H1 (cell line): ENCODE data around the gene PPM1M. TPM values are rescaled to one million over a fixed set of nuclear protein-coding genes. Genes with fewer than 3 reads are reported as not detected.

Experiments used
- CTCF ChIA-PET: fragments of 300-600 bp; sonication (Branson Sonifier 250); formaldehyde crosslinking; loops from one replicate; lab custom pipeline; 2021; ENCODE audit not compliant: partially characterized antibody; lab: Charles Lee
- POLR2A ChIA-PET: fragments of 300-600 bp; sonication (Branson Sonifier 250); formaldehyde crosslinking; loops from one replicate; lab custom pipeline; 2021; ENCODE audit warnings: inconsistent platforms; ENCODE audit not compliant: partially characterized antibody; lab: Charles Lee
- DNase-seq, 2 experiments: peaks; one replicate each; pipeline versions ENCODE4 v3.0.0 to v3.0.0-alpha.2; 2010 to 2022; ENCODE audit warnings: low spot score in 2 of 2, low read depth in 1 of 2, mixed read lengths in 1 of 2
- FAIRE-seq: peaks from 2 replicates; lab custom pipeline; 2011; peaks lifted over from hg19 to GRCh38; lab: Jason Lieb, UNC
- H2AFZ ChIP-seq: 2 replicates; pipeline ENCODE4 v1.8.1; 2012; ENCODE audit warnings: low read length, inconsistent platforms
- H2AK5ac ChIP-seq: 2 replicates; pipeline ENCODE4 v1.6.1; 2013; ENCODE audit warnings: low read depth, low read length
- H2BK120ac ChIP-seq: replicated peaks from 2 replicates; pipeline ENCODE3; 2013; ENCODE audit warnings: low read depth, low read length, inconsistent platforms
- H2BK12ac ChIP-seq: 2 replicates; pipeline ENCODE4 v1.6.1; 2013; ENCODE audit warnings: low read depth, low read length
- H2BK15ac ChIP-seq: 2 replicates; pipeline ENCODE4 v1.6.1; 2013; ENCODE audit warnings: low read length
- H2BK20ac ChIP-seq: 2 replicates; pipeline ENCODE4 v1.6.1; 2013; ENCODE audit warnings: low read length
- H2BK5ac ChIP-seq: 2 replicates; pipeline ENCODE4 v1.6.1; 2013; ENCODE audit warnings: low read depth, low read length
- H3K14ac ChIP-seq: 2 replicates; pipeline ENCODE4 v1.6.1; 2013; ENCODE audit warnings: inconsistent platforms; ENCODE audit not compliant: insufficient read length
- H3K18ac ChIP-seq: 2 replicates; pipeline ENCODE4 v1.6.1; 2013; ENCODE audit warnings: low read length; ENCODE audit errors: extremely low read depth
- H3K23ac ChIP-seq: 2 replicates; pipeline ENCODE4 v1.6.1; 2013; ENCODE audit warnings: inconsistent platforms; ENCODE audit not compliant: insufficient read length
- H3K23me2 ChIP-seq: 2 replicates; pipeline ENCODE4 v1.6.1; 2013; ENCODE audit warnings: low read depth, low read length
- H3K27ac ChIP-seq: 2 replicates; pipeline ENCODE4 v1.6.1; 2011; ENCODE audit warnings: low read depth, low read length, inconsistent platforms
- H3K27me3 ChIP-seq, 4 experiments: replicated peaks in 1 of 4; 1 replicate in 1 of 4; 2 replicates in 3 of 4; pipeline versions ENCODE4 v1.6.1 to v1.8.1; 2011 to 2013; ENCODE audit warnings: low read length in 3 of 4, mild to moderate bottlenecking in 3 of 4, inconsistent platforms in 2 of 4, mixed read lengths in 2 of 4, moderate library complexity in 1 of 4; ENCODE audit not compliant: control insufficient read depth in 3 of 4, insufficient read depth in 3 of 4; ENCODE audit errors: extremely low read depth in 1 of 4
- H3K36me3 ChIP-seq, 4 experiments: 2 replicates each; pipeline versions ENCODE4 v1.6.1 to v1.8.1; 2011 to 2013; ENCODE audit warnings: mild to moderate bottlenecking in 4 of 4, low read length in 3 of 4, moderate library complexity in 2 of 4, control low read depth in 1 of 4, inconsistent platforms in 1 of 4; ENCODE audit not compliant: insufficient read depth in 4 of 4, control insufficient read depth in 2 of 4
- H3K4ac ChIP-seq: replicated peaks from 2 replicates; pipeline ENCODE3; 2013; ENCODE audit warnings: low read length, low read depth, mixed read lengths, inconsistent platforms; ENCODE audit not compliant: insufficient read length
- H3K4me1 ChIP-seq, 4 experiments: replicated peaks in 1 of 4; 1 replicate in 1 of 4; 2 replicates in 3 of 4; pipeline versions ENCODE4 v1.6.1 to v1.8.1; 2011 to 2013; ENCODE audit warnings: low read length in 3 of 4, inconsistent platforms in 2 of 4, mixed read lengths in 1 of 4; ENCODE audit not compliant: insufficient read depth in 4 of 4, control insufficient read depth in 3 of 4
- H3K4me2 ChIP-seq, 2 experiments: 2 replicates each; pipeline versions ENCODE4 v1.6.1 to v1.8.1; 2011 to 2013; ENCODE audit warnings: low read depth in 2 of 2, low read length in 2 of 2, control low read depth in 1 of 2, inconsistent platforms in 1 of 2, mild to moderate bottlenecking in 1 of 2; ENCODE audit not compliant: insufficient read depth in 1 of 2
- H3K4me3 ChIP-seq, 4 experiments: fragments of 200-600, 300-600 bp in 1 of 4; sonication (generic), shearing (Covaris generic), sonication (Bioruptor Twin) in 1 of 4; 2 replicates each; pipeline versions ENCODE4 v1.5.1 to v1.8.1; 2011 to 2016; ENCODE audit warnings: low read length in 4 of 4, low read depth in 3 of 4, control low read depth in 2 of 4, inconsistent platforms in 2 of 4, mild to moderate bottlenecking in 2 of 4, mixed read lengths in 1 of 4, moderate library complexity in 1 of 4; ENCODE audit not compliant: insufficient read depth in 2 of 4; ENCODE audit errors: extremely low read depth in 1 of 4
- H3K56ac ChIP-seq: replicated peaks from 2 replicates; pipeline ENCODE3; 2013; ENCODE audit warnings: low read depth, mild to moderate bottlenecking, mixed read lengths, low read length, inconsistent platforms; ENCODE audit not compliant: insufficient read length
- H3K79me1 ChIP-seq: 2 replicates; pipeline ENCODE4 v1.6.1; 2013; ENCODE audit warnings: low read depth, low read length, control low read depth
- H3K79me2 ChIP-seq, 2 experiments: 2 replicates each; pipeline versions ENCODE4 v1.6.1 to v1.8.1; 2012 to 2013; ENCODE audit warnings: low read length in 2 of 2, mild to moderate bottlenecking in 2 of 2, inconsistent platforms in 1 of 2; ENCODE audit not compliant: insufficient read depth in 2 of 2, control insufficient read depth in 1 of 2
- H3K9ac ChIP-seq, 4 experiments: replicated peaks in 1 of 4; 1 replicate in 1 of 4; 2 replicates in 3 of 4; pipeline versions ENCODE4 v1.6.1 to v1.8.1; 2011 to 2013; ENCODE audit warnings: low read depth in 3 of 4, low read length in 3 of 4, control low read depth in 2 of 4, mild to moderate bottlenecking in 2 of 4, moderate library complexity in 2 of 4, inconsistent platforms in 1 of 4; ENCODE audit errors: extremely low read depth in 1 of 4
- H3K9me3 ChIP-seq, 2 experiments: 2 replicates each; pipeline versions ENCODE4 v1.6.1 to v1.8.1; 2012 to 2013; ENCODE audit warnings: mild to moderate bottlenecking in 2 of 2, moderate library complexity in 2 of 2, control low read depth in 1 of 2, inconsistent platforms in 1 of 2, low read depth in 1 of 2, low read length in 1 of 2, mixed read lengths in 1 of 2; ENCODE audit not compliant: insufficient read depth in 2 of 2
- H4K20me1 ChIP-seq, 2 experiments: replicated peaks in 1 of 2; 2 replicates each; pipeline versions ENCODE3 to v1.8.1; 2011 to 2013; ENCODE audit warnings: inconsistent platforms in 2 of 2, low read length in 2 of 2, mild to moderate bottlenecking in 1 of 2; ENCODE audit not compliant: insufficient read depth in 2 of 2, control insufficient read depth in 1 of 2
- H4K5ac ChIP-seq: 2 replicates; pipeline ENCODE4 v1.6.1; 2013; ENCODE audit warnings: low read length, low read depth, mixed read lengths, inconsistent platforms; ENCODE audit not compliant: insufficient read length
- H4K8ac ChIP-seq: 2 replicates; pipeline ENCODE4 v1.8.0; 2013; ENCODE audit warnings: mild to moderate bottlenecking, moderate library complexity, low read length, inconsistent platforms; ENCODE audit not compliant: insufficient read depth; ENCODE audit errors: extremely low read depth
- H4K91ac ChIP-seq: replicated peaks from 2 replicates; pipeline ENCODE3; 2013; ENCODE audit warnings: low read length, mixed read lengths, inconsistent platforms; ENCODE audit not compliant: insufficient read length
- ATF3 ChIP-seq: IDR thresholded peaks from 2 replicates; pipeline ENCODE4 v1.6.1; 2011; ENCODE audit warnings: low read depth, mild to moderate bottlenecking, low read length; ENCODE audit not compliant: insufficient read depth
- CEBPB ChIP-seq: IDR thresholded peaks from 2 replicates; pipeline ENCODE4 v1.6.1; 2012; ENCODE audit warnings: low read depth, low read length
- E2F6 ChIP-seq: IDR thresholded peaks from 2 replicates; pipeline ENCODE4 v1.6.1; 2012; ENCODE audit warnings: inconsistent platforms
- EP300 ChIP-seq, 2 experiments: IDR thresholded peaks; 1 replicate in 1 of 2; 2 replicates in 1 of 2; pipeline ENCODE4 v1.6.1; 2011 to 2012; ENCODE audit warnings: low read depth in 2 of 2, low read length in 2 of 2, mild to moderate bottlenecking in 2 of 2, borderline replicate concordance in 1 of 2, inconsistent platforms in 1 of 2, moderate library complexity in 1 of 2
- HDAC2 ChIP-seq, 2 experiments: fragments of 300-600 bp in 1 of 2; sonication (generic) in 1 of 2; IDR thresholded peaks; 2 replicates each; pipeline ENCODE4 v1.6.1; 2011 to 2012; ENCODE audit warnings: low read depth in 2 of 2, low read length in 2 of 2, mild to moderate bottlenecking in 2 of 2, moderate library complexity in 2 of 2, borderline replicate concordance in 1 of 2, inconsistent platforms in 1 of 2
- JUND ChIP-seq: IDR thresholded peaks from 2 replicates; pipeline ENCODE4 v1.6.1; 2011; ENCODE audit warnings: mild to moderate bottlenecking, improper control_type of control experiment, low read length
- MAX ChIP-seq: IDR thresholded peaks from 2 replicates; pipeline ENCODE4 v1.6.1; 2012; ENCODE audit warnings: inconsistent platforms
- RNF2 ChIP-seq: fragments of 200-900, 300-1000 bp; sonication (generic); IDR thresholded peaks from 2 replicates; pipeline ENCODE4 v1.7.1; 2016; ENCODE audit warnings: borderline replicate concordance, low read depth, mild to moderate bottlenecking, antibody characterized with exemption, low read length; ENCODE audit not compliant: poor library complexity, severe bottlenecking; ENCODE audit errors: missing control alignments
- SIX5 ChIP-seq: IDR thresholded peaks from 2 replicates; pipeline ENCODE4 v1.6.1; 2011; ENCODE audit warnings: mild to moderate bottlenecking, low read depth, low read length
- SRF ChIP-seq: IDR thresholded peaks from 2 replicates; pipeline ENCODE4 v1.6.1; 2011; ENCODE audit warnings: mild to moderate bottlenecking, low read depth, low read length, moderate library complexity
- TAF7 ChIP-seq: optimal IDR thresholded peaks from 2 replicates; pipeline ENCODE3; 2011; ENCODE audit warnings: low read depth, mild to moderate bottlenecking, inconsistent platforms, low read length, moderate library complexity, borderline replicate concordance
- WGBS, 2 experiments: shearing (Covaris generic) in 1 of 2; methylation state at CpG; one replicate each; pipeline versions ENCODE4 v1.1.6 to v1.1.7; 2013 to 2015; ENCODE audit warnings: low lambda C conversion rate in 2 of 2, mixed read lengths in 2 of 2, inconsistent platforms in 1 of 2, low coverage in 1 of 2, missing lambda C conversion rate in 1 of 2; ENCODE audit not compliant: insufficient replicate concordance in 2 of 2, insufficient coverage in 1 of 2, insufficient read length in 1 of 2; ENCODE audit errors: extremely low coverage in 1 of 2, missing lambda C conversion rate in 1 of 2; 5-methylcytosine and 5-hydroxymethylcytosine counted together
- polyA plus RNA-seq, 7 experiments: library from polyadenylated mRNA; depleted of rRNA in 3 of 7; stranded (reverse) in 5 of 7; unstranded in 2 of 7; fragments of >200 nt in 5 of 7; fragments of 200-250 nt in 2 of 7; gene quantifications; 1 replicate in 5 of 7; 2 replicates in 1 of 7; 4 replicates in 1 of 7; pipeline versions ENCODE4 v1.2.1 to v1.2.3, GENCODE V29; 2011 to 2013; ENCODE audit warnings: missing spikeins in 2 of 7, mixed read lengths in 2 of 7
- total RNA-seq: library from RNA; stranded (reverse); fragmentation: NEBNext Ultra II Directional; extraction: Animal tissue kit (Norgen Biotek cat#: 25700); gene quantifications from 2 replicates; pipeline ENCODE4 v1.2.1, GENCODE V29; 2021

Gene PPM1M
- total and polyA plus RNA-seq, 2 of the 8 experiments (the other 6 are each of a cell fraction or from before 2014, with no cell fraction given) = 5.2 to 6.3 TPM

- peaks cover 5% of the 10 kb centered on the region; the same call in 1 of the 2 replicates for H3K23me2 ChIP-seq
- peak overlapping the region in 3 of 4 experiments; percentile 76 to 98 (median 87); a peak in 4 of 8 replicates for H3K4me3 ChIP-seq
- no peak overlapping the region for H3K18ac ChIP-seq
- peak overlapping the region; percentile 39; the same call in 1 of the 2 replicates for H2AK5ac ChIP-seq
- H2BK12ac ChIP-seq = no peak overlapping the region
- no peak overlapping the region for H3K23ac ChIP-seq
- POLR2A ChIA-PET = interaction anchor here (0.6 to 6.5 kb wide), 8 partner anchors 10 to 74 kb away, joined by 3 to 76 read pairs (median 6); partner anchors contain the start of gene WDR82
- H4K8ac ChIP-seq = no peak overlapping the region
- H3K36me3 ChIP-seq = no peaks in the 10 kb centered on the region
- no peak overlapping the region for H3K27ac ChIP-seq
- H3K56ac ChIP-seq = no peak overlapping the region
- H2BK120ac ChIP-seq = no peak overlapping the region
- WGBS, 2 experiments = 90% methylated on average over 6 of the region's 6 CpGs; no CpG with 5 or more reads in 1 of the 2 experiments
- H3K27me3 ChIP-seq = no peaks in the 10 kb centered on the region
- H3K79me2 ChIP-seq = no peaks in the 10 kb centered on the region
- no peak overlapping the region for H3K9ac ChIP-seq
- H2AFZ ChIP-seq = no peak overlapping the region
- no peaks in the 10 kb centered on the region for H3K9me3 ChIP-seq
- H2BK20ac ChIP-seq = no peak overlapping the region
- CTCF ChIA-PET = interaction anchor here (1.0 to 15.3 kb wide), 11 partner anchors 8 to 158 kb away, joined by 3 to 198 read pairs (median 7); partner anchors contain the start of gene WDR82
- peaks cover 0 to 3% (median 1%) of the 10 kb centered on the region in 4 experiments; a peak in 4 of 7 replicates for H3K4me1 ChIP-seq
- FAIRE-seq (no peak), DNase-seq (no peak)
- H3K4ac ChIP-seq = no peak overlapping the region
- no peak overlapping the region for H2BK5ac ChIP-seq
- H4K91ac ChIP-seq = no peak overlapping the region
- H3K14ac ChIP-seq = no peak overlapping the region
- H4K20me1 ChIP-seq = no peaks in the 10 kb centered on the region
- no peaks in the 10 kb centered on the region; the same call in 1 of the 2 replicates for H3K79me1 ChIP-seq
- H2BK15ac ChIP-seq = no peak overlapping the region
- H3K4me2 ChIP-seq = peak overlapping the region; percentile 82 to 89
- no peak overlapping the region for H4K5ac ChIP-seq
- no peak for TF ChIP-seq TAF7
- no peak for TF ChIP-seq CEBPB
- no peak for TF ChIP-seq SIX5
- no peak for TF ChIP-seq JUND
- no peak for TF ChIP-seq E2F6
- no peak for TF ChIP-seq SRF
- TF ChIP-seq ATF3 = no peak
- TF ChIP-seq RNF2 = no peak
- no peak for TF ChIP-seq EP300 (IDR thresholded peaks at IDR 0.05; ENCODE audit: borderline replicate concordance in 1 of 2, low read depth in 2 of 2, low read length in 2 of 2)
- TF ChIP-seq MAX = no peak
- no peak for TF ChIP-seq HDAC2 (IDR thresholded peaks at IDR 0.05; ENCODE audit: borderline replicate concordance in 1 of 2, low read depth in 2 of 2, low read length in 2 of 2)
These were observed 43.1 kb downstream of the PPM1M start for GRCh38 chr3:52288674-52289073.
